Measurements from ENCODE around the gene UNK.
"Not testable (repeated sequence)": the region's sequence is repeated elsewhere in the genome, so short reads cannot be mapped to it uniquely, and the experiment has no call there.

- TF ChIP-seq CTCF (IDR thresholded peaks at IDR 0.05); POLR2AphosphoS5 (IDR thresholded peaks at IDR 0.05; ENCODE audit: low read depth, low read length); SIN3A (IDR thresholded peaks at IDR 0.05; ENCODE audit: borderline replicate concordance, insufficient read depth, low read depth, low read length); TCF7L2 (IDR thresholded peaks at IDR 0.05; ENCODE audit: low read depth, low read length): not testable (repeated sequence)
- TF ChIP-seq, protein P1, sequence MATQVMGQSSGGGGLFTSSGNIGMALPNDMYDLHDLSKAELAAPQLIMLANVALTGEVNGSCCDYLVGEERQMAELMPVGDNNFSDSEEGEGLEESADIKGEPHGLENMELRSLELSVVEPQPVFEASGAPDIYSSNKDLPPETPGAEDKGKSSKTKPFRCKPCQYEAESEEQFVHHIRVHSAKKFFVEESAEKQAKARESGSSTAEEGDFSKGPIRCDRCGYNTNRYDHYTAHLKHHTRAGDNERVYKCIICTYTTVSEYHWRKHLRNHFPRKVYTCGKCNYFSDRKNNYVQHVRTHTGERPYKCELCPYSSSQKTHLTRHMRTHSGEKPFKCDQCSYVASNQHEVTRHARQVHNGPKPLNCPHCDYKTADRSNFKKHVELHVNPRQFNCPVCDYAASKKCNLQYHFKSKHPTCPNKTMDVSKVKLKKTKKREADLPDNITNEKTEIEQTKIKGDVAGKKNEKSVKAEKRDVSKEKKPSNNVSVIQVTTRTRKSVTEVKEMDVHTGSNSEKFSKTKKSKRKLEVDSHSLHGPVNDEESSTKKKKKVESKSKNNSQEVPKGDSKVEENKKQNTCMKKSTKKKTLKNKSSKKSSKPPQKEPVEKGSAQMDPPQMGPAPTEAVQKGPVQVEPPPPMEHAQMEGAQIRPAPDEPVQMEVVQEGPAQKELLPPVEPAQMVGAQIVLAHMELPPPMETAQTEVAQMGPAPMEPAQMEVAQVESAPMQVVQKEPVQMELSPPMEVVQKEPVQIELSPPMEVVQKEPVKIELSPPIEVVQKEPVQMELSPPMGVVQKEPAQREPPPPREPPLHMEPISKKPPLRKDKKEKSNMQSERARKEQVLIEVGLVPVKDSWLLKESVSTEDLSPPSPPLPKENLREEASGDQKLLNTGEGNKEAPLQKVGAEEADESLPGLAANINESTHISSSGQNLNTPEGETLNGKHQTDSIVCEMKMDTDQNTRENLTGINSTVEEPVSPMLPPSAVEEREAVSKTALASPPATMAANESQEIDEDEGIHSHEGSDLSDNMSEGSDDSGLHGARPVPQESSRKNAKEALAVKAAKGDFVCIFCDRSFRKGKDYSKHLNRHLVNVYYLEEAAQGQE (IDR thresholded peaks at IDR 0.05; ENCODE audit: insufficient read depth in 1 of 2, low read depth in 2 of 2, low read length in 1 of 2), result not testable (repeated sequence)
These were observed 80.3 kb downstream of the UNK start for GRCh38 chr17:75864887-75865286.

Measured in Panc1 (cell line).